ENCODE results near the gene SESN3. TPM values are rescaled to one million over a fixed set of nuclear protein-coding genes. Genes with fewer than 3 reads are reported as not detected.
A peak's percentile ranks its signal among the peaks of the same experiment; 100 is the strongest.

Gene SESN3
- total RNA-seq, 1 donor from 2014 or later = 130 TPM

DNA sequence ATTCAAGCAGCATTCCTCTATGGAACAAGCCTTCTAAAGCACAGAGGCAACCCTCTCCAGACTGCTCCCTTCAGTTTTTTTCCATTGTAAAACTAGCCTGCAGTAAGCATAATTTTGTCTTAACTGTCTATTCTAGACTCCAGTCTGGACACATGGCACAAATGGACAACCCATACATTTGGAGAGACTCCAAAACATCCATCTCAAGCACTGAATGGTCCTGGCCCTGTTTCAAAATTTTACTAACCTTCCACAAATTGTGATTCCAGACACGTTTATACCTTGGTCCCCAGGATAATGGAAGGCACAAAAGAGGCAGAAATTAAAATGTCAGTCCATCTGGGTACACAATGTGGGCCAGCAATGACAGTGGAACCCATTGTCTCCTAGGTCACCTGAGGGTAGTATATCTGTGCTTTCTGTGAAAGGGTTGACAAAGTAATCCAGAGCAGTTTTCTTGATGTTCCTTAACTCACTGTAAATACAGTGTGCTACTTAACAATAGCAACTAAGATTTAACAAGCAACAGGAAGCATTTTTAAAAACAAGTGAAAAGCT, 16.2 kb upstream of the SESN3 start:
- H3K4me1 Mint-ChIP-seq = peaks cover 53% of the 10 kb centered on the region
- H3K36me3 Mint-ChIP-seq = no peaks in the 10 kb centered on the region
- no peak overlapping the region for H3K4me3 Mint-ChIP-seq
- H3K9me3 Mint-ChIP-seq = no peaks in the 10 kb centered on the region
- peak overlapping the region; percentile 37 for H3K27ac Mint-ChIP-seq
- no peaks in the 10 kb centered on the region for H3K27me3 Mint-ChIP-seq (ENCODE audit: low read depth)
- TF ChIP-seq, protein P1, sequence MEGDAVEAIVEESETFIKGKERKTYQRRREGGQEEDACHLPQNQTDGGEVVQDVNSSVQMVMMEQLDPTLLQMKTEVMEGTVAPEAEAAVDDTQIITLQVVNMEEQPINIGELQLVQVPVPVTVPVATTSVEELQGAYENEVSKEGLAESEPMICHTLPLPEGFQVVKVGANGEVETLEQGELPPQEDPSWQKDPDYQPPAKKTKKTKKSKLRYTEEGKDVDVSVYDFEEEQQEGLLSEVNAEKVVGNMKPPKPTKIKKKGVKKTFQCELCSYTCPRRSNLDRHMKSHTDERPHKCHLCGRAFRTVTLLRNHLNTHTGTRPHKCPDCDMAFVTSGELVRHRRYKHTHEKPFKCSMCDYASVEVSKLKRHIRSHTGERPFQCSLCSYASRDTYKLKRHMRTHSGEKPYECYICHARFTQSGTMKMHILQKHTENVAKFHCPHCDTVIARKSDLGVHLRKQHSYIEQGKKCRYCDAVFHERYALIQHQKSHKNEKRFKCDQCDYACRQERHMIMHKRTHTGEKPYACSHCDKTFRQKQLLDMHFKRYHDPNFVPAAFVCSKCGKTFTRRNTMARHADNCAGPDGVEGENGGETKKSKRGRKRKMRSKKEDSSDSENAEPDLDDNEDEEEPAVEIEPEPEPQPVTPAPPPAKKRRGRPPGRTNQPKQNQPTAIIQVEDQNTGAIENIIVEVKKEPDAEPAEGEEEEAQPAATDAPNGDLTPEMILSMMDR (IDR thresholded peaks at IDR 0.05; ENCODE audit: unreplicated experiment) = no peak
- DNase-seq (ENCODE audit: low spot score in 2 of 2, unreplicated experiment in 2 of 2) = no peak

DNA sequence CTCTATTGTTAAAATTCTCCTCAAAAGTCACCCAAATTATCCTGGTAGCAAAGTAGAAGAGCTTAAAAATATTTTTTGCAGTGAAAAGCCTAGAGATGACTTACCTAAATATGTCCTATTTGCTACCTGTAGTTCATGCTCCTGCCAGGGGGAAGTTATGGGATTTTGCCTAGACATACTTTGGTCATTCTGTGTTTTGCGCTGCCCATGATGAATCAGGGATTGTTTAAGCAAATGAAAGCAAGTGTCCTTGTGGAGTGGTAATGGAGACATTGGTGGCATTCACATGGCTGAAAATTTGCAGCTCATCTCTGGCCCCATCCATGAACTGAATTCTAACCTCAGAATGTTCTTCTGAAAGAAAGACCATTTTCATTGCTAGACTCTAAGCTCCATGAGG, 14.6 kb upstream of the SESN3 start:
- no peaks in the 10 kb centered on the region for H3K36me3 Mint-ChIP-seq
- TF ChIP-seq, protein P1 (IDR thresholded peaks at IDR 0.05; ENCODE audit: unreplicated experiment) = no peak
- DNase-seq (ENCODE audit: low spot score in 2 of 2, unreplicated experiment in 2 of 2) = no peak
- no peak overlapping the region for H3K27ac Mint-ChIP-seq
- no peak overlapping the region for H3K4me3 Mint-ChIP-seq
- H3K9me3 Mint-ChIP-seq = no peaks in the 10 kb centered on the region
- H3K27me3 Mint-ChIP-seq (ENCODE audit: low read depth) = no peaks in the 10 kb centered on the region
- peaks cover 51% of the 10 kb centered on the region for H3K4me1 Mint-ChIP-seq

DNA sequence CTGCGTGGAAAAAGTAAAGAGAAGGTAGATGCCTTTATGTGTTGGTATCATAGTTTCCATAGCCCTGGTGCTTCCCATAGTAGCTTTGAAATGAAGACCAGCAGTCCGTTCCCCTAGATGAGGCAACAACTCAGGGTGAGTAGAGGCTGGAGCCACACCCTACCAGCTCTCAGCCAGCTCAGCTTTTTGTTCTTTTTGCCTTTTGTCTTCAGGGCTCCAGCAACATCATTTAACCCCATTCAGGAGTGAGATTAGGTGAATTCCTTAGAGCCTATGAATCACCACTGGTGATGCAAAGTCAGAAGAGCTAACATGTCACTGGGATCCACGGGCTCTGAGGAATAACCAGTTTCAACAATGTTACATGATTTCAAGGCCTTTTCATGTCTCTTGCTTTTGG, 14.0 kb upstream of the SESN3 start:
- Mint-ChIP-seq H3K4me1 (peaks cover 51% of the 10 kb centered on the region), H3K36me3 (no peaks in the 10 kb centered on the region), H3K27me3 (ENCODE audit: low read depth) (no peaks in the 10 kb centered on the region), H3K4me3 (no peak overlapping the region), H3K27ac (no peak overlapping the region), H3K9me3 (no peaks in the 10 kb centered on the region)
- TF ChIP-seq, protein P1 (IDR thresholded peaks at IDR 0.05; ENCODE audit: unreplicated experiment) = no peak
- DNase-seq (ENCODE audit: low spot score in 2 of 2, unreplicated experiment in 2 of 2) = no peak

DNA sequence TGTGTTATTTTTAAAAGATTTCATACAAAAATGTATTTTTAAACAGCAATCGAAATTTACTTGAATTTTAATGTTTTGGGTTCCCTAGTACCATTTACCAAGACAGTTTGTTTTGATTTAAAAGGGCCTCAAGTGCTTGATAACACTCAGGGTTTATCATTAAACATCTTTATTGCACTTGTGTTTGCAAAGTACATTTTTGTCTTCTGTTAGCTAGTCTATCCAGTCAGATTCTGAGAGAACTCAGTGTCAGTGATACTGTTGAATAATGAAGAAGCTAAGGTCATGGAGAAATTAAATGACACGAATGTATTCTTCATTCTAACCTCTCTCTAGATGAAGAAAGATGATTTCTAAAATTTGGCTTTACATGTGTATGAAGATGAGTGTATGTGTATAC, 12.7 kb upstream of the SESN3 start:
- H3K27me3 Mint-ChIP-seq (ENCODE audit: low read depth) = no peaks in the 10 kb centered on the region
- H3K27ac Mint-ChIP-seq = peak overlapping the region; percentile 26
- TF ChIP-seq, protein P1 (IDR thresholded peaks at IDR 0.05; ENCODE audit: unreplicated experiment) = no peak
- no peak for DNase-seq (ENCODE audit: low spot score in 2 of 2, unreplicated experiment in 2 of 2)
- peaks cover 43% of the 10 kb centered on the region for H3K4me1 Mint-ChIP-seq
- H3K4me3 Mint-ChIP-seq = no peak overlapping the region
- no peaks in the 10 kb centered on the region for H3K36me3 Mint-ChIP-seq
- H3K9me3 Mint-ChIP-seq = no peaks in the 10 kb centered on the region

DNA sequence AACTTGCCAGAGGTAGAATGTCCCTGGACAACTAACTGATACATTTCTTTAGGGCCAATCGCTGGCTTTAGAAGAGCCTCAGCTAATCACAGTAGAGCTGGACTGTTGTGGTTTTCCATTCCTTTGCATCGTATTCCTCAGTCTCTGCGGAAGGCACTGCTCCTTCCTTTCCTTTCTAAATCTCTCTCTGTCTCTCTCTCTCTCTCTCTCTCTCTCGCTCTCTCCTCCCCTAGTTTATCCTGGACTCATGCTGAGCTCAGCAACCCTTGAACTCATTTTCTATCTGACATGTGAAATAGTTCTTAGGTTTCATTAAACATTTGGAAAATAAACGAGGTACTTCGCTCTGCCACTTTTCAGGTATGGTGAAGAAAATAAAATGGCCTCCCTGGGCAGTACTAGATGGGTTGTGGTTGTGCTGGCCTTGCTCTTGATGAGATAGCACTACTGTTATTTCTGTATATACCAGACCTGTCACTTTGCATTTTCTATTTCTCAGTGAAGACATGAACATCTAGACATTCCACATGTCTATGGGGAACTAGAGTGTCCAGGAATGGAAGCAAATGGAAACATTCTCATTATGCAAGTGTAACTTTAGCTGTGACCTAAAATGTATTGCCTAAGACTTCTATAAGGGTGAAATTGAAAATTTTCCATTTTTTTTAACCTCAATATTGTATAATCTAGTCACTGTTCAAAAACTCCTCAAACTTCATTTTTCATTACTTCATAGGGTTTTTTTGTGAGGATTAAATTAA, 12.0 kb upstream of the SESN3 start:
- TF ChIP-seq, protein P1 (IDR thresholded peaks at IDR 0.05; ENCODE audit: unreplicated experiment) = no peak
- peaks cover 41% of the 10 kb centered on the region for H3K4me1 Mint-ChIP-seq
- H3K36me3 Mint-ChIP-seq = no peaks in the 10 kb centered on the region
- H3K27ac Mint-ChIP-seq = peak overlapping the region; percentile 82
- H3K9me3 Mint-ChIP-seq = no peaks in the 10 kb centered on the region
- H3K4me3 Mint-ChIP-seq = no peak overlapping the region
- no peak for DNase-seq (ENCODE audit: low spot score in 2 of 2, unreplicated experiment in 2 of 2)
- no peaks in the 10 kb centered on the region for H3K27me3 Mint-ChIP-seq (ENCODE audit: low read depth)
